Activated T-helper 1 cell treated with Interleukin-2 at 50 U/mL for 16 hours (primary cell): Measurements from ENCODE around the gene FOXN3.
"Not testable (repeated sequence)": the region's sequence is repeated elsewhere in the genome, so short reads cannot be mapped to it uniquely, and the experiment has no call there.

Experiments used
- DNase-seq: peaks from one replicate; pipeline ENCODE4 v3.0.0-alpha.2; 2020; ENCODE audit warnings: low read depth

FOXN3 gene

GRCh38 chr14:89277203-89277602 is 139.8 kb downstream of the FOXN3 start:
- no peak for DNase-seq

- no peak for DNase-seq
Measured at GRCh38 chr14:89276424-89276975, 140.5 kb downstream of the FOXN3 start.

GRCh38 chr14:89270439-89271227 is 146.4 kb downstream of the FOXN3 start:
- DNase-seq, result no peak

- no peak for DNase-seq
Measured at GRCh38 chr14:89269404-89269803, 147.6 kb downstream of the FOXN3 start.

GRCh38 chr14:89268514-89268913 is 148.5 kb downstream of the FOXN3 start:
- DNase-seq, result no peak

DNA sequence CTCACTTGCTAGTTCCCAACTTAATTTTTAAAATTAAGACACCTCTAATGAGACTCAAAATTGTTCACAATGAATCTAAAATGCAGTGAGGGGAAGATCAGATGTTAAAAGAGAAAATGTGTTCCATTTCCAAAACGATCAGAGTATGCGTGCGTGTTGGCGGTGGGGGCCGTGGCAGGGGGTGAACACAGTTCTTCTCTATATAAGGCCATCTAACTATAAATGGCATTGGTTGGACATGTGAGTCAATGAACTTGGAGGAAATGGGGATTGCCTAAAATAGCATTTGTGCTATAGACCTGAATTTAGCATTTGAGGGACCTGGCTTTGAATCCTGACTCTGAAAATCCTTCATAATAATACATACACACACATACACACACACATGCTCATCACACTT is 149.4 kb downstream of the FOXN3 start:
- no peak for DNase-seq

DNA sequence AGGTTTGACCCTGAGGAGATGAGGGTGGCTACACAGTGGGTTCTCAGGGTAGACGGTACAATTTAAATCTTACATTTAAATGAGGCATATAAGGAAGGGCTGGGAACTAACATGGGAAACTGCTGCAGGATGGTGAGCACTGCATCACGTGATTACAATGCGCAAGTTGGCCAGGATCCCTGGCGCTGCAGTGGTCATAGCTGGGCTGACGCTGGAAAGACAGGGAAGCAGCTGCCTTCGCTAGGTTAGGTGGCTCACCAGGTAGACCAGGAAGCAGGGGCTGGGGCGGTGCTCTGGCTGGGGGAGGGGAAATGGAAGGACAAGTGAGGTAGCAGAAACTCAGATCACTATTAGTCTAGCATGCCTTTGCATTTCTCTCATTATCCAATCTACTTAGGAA is 149.9 kb downstream of the FOXN3 start:
- DNase-seq, result no peak

- no peak for DNase-seq
Measured at GRCh38 chr14:89266754-89267153, 150.3 kb downstream of the FOXN3 start.

- no peak for DNase-seq
Measured at GRCh38 chr14:89265234-89265633, 151.8 kb downstream of the FOXN3 start.

- DNase-seq, result no peak
Measured at GRCh38 chr14:89264196-89264800, 152.7 kb downstream of the FOXN3 start.

GRCh38 chr14:89262041-89262440 is 155.0 kb downstream of the FOXN3 start:
- DNase-seq, result no peak

GRCh38 chr14:89260898-89261297 is 156.1 kb downstream of the FOXN3 start:
- no peak for DNase-seq

GRCh38 chr14:89259951-89260609 is 157.0 kb downstream of the FOXN3 start:
- no peak for DNase-seq

GRCh38 chr14:89258728-89259273 is 158.2 kb downstream of the FOXN3 start:
- DNase-seq, result no peak

- no peak for DNase-seq
Measured at GRCh38 chr14:89256951-89257350, 160.1 kb downstream of the FOXN3 start.

DNA sequence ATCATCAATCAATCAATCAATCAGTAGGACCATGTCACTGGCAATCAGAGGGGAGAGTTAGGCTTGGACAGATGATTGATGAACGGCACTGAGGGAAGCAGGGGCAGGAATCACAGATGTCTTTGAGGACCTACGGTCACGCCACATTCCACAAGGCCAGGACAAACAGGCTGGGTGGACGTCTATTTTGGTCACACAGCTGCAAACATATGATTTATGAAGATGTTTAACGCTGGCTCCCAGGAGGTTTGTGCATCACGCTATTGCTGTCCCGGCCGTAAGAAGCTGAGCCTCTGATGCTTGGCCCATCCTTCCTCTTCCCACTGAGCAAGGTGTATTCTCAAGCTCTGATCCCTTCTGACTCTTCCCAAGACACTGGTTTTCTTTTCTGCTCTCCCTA is 160.8 kb downstream of the FOXN3 start:
- no peak for DNase-seq

- no peak for DNase-seq
Measured at GRCh38 chr14:89255852-89256251, 161.2 kb downstream of the FOXN3 start.

DNA sequence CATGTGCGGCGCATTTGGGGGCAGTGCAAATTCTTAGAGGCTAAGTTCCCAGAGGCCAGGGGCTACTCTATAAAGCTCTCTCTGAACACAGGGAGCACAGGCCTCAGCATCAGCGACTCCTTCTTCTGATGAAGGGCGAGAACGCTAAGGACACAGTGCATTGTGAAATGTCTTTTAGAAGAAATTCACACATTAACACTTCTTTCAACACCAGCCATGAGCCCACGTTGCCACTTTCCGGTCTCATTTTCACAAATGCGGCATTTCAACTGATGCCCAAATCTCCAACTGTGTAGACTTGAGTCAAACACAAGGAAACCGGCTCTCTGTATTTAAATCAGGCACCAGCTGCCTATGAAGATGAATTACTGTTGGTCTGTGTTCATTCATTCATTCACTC is 162.0 kb downstream of the FOXN3 start:
- no peak for DNase-seq

GRCh38 chr14:89254166-89254909 is 162.7 kb downstream of the FOXN3 start:
- no peak for DNase-seq

DNA sequence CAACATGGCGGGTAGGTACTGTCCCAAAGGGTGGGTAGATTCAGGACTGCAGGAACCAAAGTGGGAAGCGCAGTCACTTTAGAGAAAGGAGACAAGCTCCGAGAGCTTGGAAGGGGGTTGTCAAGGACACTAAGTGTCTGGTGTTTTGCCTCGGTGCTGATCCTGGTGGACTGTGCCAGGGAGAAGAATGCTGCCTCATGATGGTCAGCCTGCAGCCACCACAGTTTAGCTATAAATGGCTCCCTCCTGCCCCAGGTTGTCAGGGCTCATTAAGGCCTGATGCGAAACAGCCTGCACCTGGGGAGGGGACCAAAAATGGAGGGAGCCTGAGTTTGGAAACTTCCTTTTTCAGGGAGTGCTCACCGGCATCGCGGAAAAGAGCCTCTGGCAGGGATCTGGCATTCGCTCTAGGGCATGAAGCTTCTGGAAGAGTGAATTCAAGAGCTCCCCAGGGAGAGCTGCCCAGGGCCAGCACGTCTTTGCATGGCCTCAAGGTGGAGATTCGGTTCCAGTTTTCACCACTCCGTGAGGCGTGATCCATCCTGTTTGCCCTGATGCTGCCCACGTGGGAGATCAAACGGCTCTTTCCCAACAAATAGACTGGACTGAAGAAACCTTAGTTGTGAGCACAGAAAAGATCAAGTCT is 164.0 kb downstream of the FOXN3 start:
- no peak for DNase-seq

DNA sequence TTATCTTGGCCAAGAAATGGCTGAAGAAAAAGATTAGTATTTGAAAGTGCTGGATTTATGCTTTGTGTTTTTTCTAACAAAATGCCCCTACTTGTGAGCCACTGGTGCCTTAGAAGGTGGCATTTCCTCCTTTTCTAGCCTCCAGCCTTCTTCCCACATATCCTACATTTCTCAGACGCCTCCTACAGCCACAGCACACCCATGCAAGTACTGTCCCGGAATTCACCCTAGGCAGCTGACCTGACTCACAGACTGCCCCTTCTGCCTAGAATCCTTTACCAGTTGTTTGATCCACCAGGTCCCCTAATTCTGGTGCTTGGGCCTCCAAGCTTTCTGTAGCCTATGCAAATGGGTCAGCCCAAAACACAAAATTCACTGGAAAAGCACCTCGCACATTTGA is 166.0 kb downstream of the FOXN3 start:
- DNase-seq, result no peak

GRCh38 chr14:89250655-89250975 is 166.4 kb downstream of the FOXN3 start:
- not testable (repeated sequence) for DNase-seq
